ENCODE results near the gene METTL13. TPM values are rescaled to one million over a fixed set of nuclear protein-coding genes. Genes with fewer than 3 reads are reported as not detected.
A peak's percentile ranks its signal among the peaks of the same experiment; 100 is the strongest.

METTL13 gene
- polyA plus RNA-seq, 1 experiment: 25.9 TPM

- DNase-seq (ENCODE audit: low read depth): no peak
- no peaks in the 10 kb centered on the region for H3K27me3 ChIP-seq (ENCODE audit: control insufficient read depth, insufficient read depth, low read length)
- H3K4me3 ChIP-seq (ENCODE audit: low read depth, low read length): no peak overlapping the region
- no peaks in the 10 kb centered on the region; the same call in 1 of the 2 replicates for H3K36me3 ChIP-seq (ENCODE audit: control insufficient read depth, insufficient read depth, low read length)
- ChIA-PET POLR2A (interaction anchor here (0.7 to 1.4 kb wide), 3 partner anchors 10 to 461 kb away, joined by 3 to 6 read pairs (median 3); partner anchors contain the start of gene METTL13), CTCF (interaction anchor here (0.9 to 3.3 kb wide), 4 partner anchors 11 to 232 kb away, joined by 3 to 16 read pairs (median 4); partner anchors contain the start of gene VAMP4)
- no peak for TF ChIP-seq CTCF (IDR thresholded peaks at IDR 0.05; ENCODE audit: insufficient read depth, low read depth, low read length)
Measured at GRCh38 chr1:171753685-171754352, 27.6 kb upstream of the METTL13 start.

- POLR2A ChIA-PET: interaction anchor here (0.7 to 1.4 kb wide), 3 partner anchors 11 to 462 kb away, joined by 3 to 6 read pairs (median 3); partner anchors contain the start of gene METTL13
- Histone ChIP-seq H3K4me3 (ENCODE audit: low read depth, low read length) (no peak overlapping the region), H3K36me3 (ENCODE audit: control insufficient read depth, insufficient read depth, low read length) (no peaks in the 10 kb centered on the region; the same call in 1 of the 2 replicates), H3K27me3 (ENCODE audit: control insufficient read depth, insufficient read depth, low read length) (no peaks in the 10 kb centered on the region)
- CTCF ChIA-PET: interaction anchor here (0.9 to 3.3 kb wide), 4 partner anchors 12 to 231 kb away, joined by 3 to 16 read pairs (median 4); partner anchors contain the start of gene VAMP4
- no peak for TF ChIP-seq CTCF (IDR thresholded peaks at IDR 0.05; ENCODE audit: insufficient read depth, low read depth, low read length)
- DNase-seq (ENCODE audit: low read depth): peak; percentile 59
Measured at GRCh38 chr1:171754353-171754705, 27.1 kb upstream of the METTL13 start.

GRCh38 chr1:171754971-171755370, 26.5 kb upstream of the METTL13 start:
- no peaks in the 10 kb centered on the region; the same call in 1 of the 2 replicates for H3K36me3 ChIP-seq (ENCODE audit: control insufficient read depth, insufficient read depth, low read length)
- H3K27me3 ChIP-seq (ENCODE audit: control insufficient read depth, insufficient read depth, low read length): no peaks in the 10 kb centered on the region
- no peak for DNase-seq (ENCODE audit: low read depth)
- POLR2A ChIA-PET: no interaction called here
- TF ChIP-seq CTCF (IDR thresholded peaks at IDR 0.05; ENCODE audit: insufficient read depth, low read depth, low read length): no peak
- CTCF ChIA-PET: interaction anchor here (0.9 to 3.3 kb wide), 2 partner anchors 110 to 231 kb away, joined by 3 to 16 read pairs; no protein-coding TSS in a partner anchor
- no peak overlapping the region for H3K4me3 ChIP-seq (ENCODE audit: low read depth, low read length)

- DNase-seq (ENCODE audit: low read depth): no peak
- no peaks in the 10 kb centered on the region for H3K27me3 ChIP-seq (ENCODE audit: control insufficient read depth, insufficient read depth, low read length)
- H3K36me3 ChIP-seq (ENCODE audit: control insufficient read depth, insufficient read depth, low read length): no peaks in the 10 kb centered on the region; the same call in 1 of the 2 replicates
- ChIA-PET CTCF (no interaction called here), POLR2A (no interaction called here)
- no peak for TF ChIP-seq CTCF (IDR thresholded peaks at IDR 0.05; ENCODE audit: insufficient read depth, low read depth, low read length)
- no peak overlapping the region for H3K4me3 ChIP-seq (ENCODE audit: low read depth, low read length)
Measured at GRCh38 chr1:171756856-171757255, 24.6 kb upstream of the METTL13 start.

- ChIA-PET POLR2A (no interaction called here), CTCF (no interaction called here)
- no peak for TF ChIP-seq CTCF (IDR thresholded peaks at IDR 0.05; ENCODE audit: insufficient read depth, low read depth, low read length)
- H3K36me3 ChIP-seq (ENCODE audit: control insufficient read depth, insufficient read depth, low read length): no peaks in the 10 kb centered on the region; the same call in 1 of the 2 replicates
- no peak for DNase-seq (ENCODE audit: low read depth)
- H3K4me3 ChIP-seq (ENCODE audit: low read depth, low read length): no peak overlapping the region
- H3K27me3 ChIP-seq (ENCODE audit: control insufficient read depth, insufficient read depth, low read length): no peaks in the 10 kb centered on the region
Measured at GRCh38 chr1:171758011-171758410, 23.4 kb upstream of the METTL13 start.
